NCI-H226 (cell line): ENCODE measurements around the gene MTUS2.

ENCODE experiments used
- DNase-seq: peaks from one replicate; pipeline ENCODE4 v3.0.0-alpha.2; 2015

MTUS2 gene

GRCh38 chr13:29494520-29494919, 674.4 kb downstream of the MTUS2 start:
- no peak for DNase-seq

DNA sequence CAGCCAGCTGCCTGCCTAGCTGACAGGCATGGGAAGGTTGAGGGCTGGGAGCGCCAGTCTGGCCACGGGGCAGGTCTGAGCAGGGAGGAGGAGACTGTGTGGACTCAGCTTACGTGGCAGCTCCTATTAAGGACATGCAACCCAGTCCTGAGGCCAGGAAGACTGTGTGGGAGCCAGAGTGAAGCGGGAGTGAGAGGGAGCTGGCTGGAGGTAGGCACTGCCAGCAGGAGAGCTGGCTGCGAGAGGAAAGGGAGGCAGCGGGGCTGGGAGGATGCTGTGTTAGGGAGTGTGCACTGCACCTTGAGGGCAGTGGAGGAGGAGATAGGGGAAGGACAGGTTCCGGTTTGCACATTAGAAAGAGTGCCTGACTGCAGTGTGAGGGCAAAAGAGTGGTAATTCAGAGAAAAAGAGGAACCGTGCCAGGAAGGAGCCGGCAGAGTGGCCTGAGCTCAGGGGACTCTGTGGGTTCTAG, 676.1 kb downstream of the MTUS2 start:
- DNase-seq: peak; percentile 76

DNA sequence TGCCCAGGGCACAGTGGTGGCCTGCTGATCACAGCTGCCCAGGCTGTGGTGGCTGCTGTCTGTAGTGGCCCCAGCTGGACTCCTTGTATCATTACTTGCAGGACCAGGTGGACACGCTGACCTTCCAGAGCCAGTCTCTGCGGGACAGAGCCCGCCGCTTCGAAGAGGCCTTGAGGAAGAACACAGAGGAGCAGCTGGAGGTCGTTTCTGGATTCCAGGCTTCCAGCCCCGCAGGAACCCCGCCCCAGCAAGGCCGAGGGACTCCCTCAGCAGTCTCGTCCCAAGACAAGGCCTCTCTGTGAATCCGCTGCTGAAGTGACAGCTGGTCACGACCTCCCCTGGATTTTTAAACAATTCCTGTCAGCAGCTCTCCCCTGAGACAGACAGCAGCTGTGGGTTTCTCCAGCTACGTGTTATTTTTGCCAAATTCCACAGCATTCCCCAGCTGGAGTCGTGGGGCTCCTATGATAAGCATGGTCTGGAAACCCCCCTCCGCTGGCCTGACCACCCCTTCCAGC, 677.1 kb downstream of the MTUS2 start:
- no peak for DNase-seq

DNA sequence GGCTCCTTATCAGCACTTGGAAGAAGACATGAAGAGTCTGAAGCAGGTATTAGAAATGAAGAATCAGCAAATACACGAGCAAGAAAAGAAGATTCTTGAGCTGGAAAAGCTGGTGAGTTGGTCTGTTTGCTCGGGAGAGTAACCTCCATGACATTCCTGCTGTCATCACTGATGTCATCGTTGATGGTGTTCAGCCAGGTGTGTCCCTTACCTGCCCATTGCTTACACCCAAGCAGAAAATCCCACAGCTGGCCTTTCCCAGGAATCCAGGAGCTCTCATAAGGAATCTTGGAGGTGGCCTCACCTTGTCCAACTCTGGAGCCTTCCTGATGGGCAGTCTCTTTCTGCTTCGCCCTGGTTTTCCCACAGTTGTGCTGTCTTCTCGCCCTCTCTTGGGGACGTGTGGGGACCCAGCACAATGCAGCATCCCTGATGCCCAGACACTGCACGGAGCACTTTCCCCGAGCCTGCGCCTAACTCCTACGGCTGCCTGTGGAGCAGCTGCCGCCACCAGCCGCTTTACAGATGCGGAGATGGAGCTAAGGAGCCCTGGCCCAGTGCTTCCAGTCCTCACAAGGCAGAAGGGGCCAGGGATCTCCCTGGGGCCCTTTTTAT, 678.4 kb downstream of the MTUS2 start:
- DNase-seq: no peak

- DNase-seq: no peak
Observed at GRCh38 chr13:29499506-29500165, 679.5 kb downstream of the MTUS2 start.

- no peak for DNase-seq
Observed at GRCh38 chr13:29500386-29500785, 680.2 kb downstream of the MTUS2 start.

DNA sequence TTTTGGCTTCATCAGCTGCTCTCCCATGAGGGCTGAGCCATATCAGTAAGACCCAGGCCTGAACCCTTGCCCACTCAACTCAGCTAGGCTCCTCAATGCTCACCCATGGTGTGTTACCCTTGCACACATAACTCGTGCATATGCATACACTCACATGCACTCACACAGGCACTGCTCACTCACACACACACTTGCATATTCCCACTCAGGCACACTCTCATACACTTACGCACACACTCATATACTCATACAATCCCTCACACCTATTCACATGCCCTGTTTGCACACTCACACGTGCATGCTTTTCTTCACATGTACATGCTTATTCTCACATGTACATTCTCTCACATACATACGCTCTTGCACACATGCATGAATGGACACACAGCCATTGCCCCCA, 681.5 kb downstream of the MTUS2 start:
- no peak for DNase-seq

- no peak for DNase-seq
Observed at GRCh38 chr13:29502391-29503008, 682.4 kb downstream of the MTUS2 start.

- DNase-seq: no peak
Observed at GRCh38 chr13:29503041-29503837, 683.1 kb downstream of the MTUS2 start.

- DNase-seq: no peak
Observed at GRCh38 chr13:29504691-29505090, 684.6 kb downstream of the MTUS2 start.

DNA sequence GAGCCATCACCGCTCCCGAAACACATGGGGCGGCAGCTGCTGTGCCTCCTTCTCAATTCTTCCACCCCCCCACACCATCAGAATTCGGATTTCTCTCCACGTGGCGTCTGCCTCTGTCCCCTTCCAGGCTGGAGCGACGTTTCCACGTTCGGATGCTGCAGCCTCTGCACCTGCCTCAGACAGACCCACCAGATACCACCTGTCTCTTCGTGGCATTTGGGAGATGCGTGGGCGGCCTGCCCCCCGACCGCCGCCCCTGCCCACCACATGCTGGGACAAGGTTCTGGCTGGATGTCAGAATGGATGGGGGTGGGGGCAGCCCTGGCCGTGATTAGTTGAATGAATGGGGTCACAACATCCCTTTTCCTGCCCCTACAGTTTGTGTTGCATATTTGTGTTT, 685.4 kb downstream of the MTUS2 start:
- no peak for DNase-seq

GRCh38 chr13:29505950-29506349, 685.8 kb downstream of the MTUS2 start:
- no peak for DNase-seq

DNA sequence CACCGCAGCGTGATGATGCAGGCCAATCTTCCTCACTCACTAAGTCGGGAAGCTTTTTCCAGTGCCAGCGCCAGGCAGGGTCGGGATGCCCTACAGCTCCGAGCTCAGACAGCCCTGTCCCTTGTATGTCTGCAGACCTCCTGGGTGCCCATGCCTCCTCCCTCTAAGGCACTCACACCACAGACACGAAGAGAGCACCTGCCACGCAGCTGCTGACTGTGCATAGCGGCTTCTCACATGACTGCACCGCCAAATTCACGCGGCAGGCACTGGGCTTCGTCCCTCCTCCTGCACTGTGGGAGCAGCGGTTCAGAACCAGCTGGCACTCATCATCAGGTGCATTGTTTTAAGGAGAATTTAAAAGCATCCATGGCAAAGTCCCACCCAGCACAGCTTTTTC, 687.2 kb downstream of the MTUS2 start:
- DNase-seq: no peak

DNA sequence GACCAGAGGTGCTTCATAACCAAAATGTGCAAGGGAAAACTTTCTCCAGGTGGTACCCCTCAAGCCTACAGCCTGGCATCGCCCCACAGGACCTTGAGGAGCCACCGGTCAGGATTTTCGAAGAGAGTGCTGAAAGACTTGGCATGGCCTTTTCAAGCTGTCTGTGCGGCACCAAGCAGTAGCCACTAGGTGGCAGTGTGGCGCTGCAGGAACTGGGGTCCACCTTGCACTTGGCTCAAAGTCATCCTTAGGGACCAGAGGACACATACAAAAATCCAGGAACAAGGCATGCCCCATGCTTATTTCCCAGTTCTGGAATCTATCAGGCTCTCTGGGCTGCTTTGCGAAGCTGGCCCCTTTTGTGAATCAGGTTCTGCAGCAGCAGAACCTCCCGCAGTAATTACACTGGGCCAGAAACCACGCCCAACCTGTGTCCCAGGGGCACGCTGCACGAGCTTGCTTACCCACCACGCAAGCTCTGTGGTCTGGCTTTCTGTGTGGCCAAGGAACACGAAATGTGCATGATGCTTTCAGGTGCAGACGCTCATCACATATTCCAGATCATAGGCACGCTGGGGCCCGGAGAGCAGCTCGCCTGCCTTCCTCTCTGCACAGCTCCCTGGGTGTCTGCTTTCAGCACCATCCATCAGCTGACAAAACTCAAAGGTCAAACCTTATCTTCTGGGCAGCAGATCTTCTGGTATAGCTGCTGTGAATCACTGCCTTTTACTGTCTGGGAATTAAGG, 688.2 kb downstream of the MTUS2 start:
- DNase-seq: peak; percentile 14

- DNase-seq: no peak
Observed at GRCh38 chr13:29508876-29509252, 688.7 kb downstream of the MTUS2 start.

- DNase-seq: no peak
Observed at GRCh38 chr13:29509999-29510589, 690.0 kb downstream of the MTUS2 start.

- no peak for DNase-seq
Observed at GRCh38 chr13:29510651-29511084, 690.5 kb downstream of the MTUS2 start.

DNA sequence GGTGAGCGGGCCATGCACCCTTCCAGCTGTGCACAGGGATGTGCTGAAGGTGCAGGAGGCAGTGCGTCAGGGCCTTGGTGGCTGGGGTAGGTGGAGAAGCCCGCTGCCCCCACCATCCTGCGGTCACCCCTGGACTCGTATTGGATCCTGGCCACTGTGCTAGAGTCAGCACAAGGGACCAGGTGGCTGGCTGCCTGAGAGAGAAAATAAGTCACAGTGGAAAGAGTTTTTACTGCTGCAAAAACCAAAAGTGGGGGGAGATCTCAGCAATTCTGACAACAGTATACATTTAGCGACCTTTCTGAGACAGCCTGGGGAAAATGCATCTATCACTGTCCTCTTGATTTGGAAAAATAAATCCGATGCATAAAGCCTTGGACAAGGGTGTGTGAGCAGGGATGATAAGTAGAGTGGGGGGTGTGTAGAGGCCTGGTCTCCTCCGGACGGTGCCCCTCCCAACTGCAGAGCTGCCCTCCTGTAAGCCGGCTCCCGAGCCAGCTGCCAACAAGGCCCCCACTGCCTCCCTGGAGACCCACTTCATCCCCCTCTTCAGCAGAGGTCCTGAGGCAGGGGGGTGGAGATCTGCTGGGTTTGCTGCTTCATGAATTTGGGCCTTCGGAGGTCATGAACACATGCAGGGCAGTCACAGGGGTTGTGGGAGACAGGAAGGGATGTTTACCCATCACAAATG, 691.1 kb downstream of the MTUS2 start:
- DNase-seq: no peak

GRCh38 chr13:29511980-29512379, 691.8 kb downstream of the MTUS2 start:
- DNase-seq: no peak

GRCh38 chr13:29513002-29513980, 693.2 kb downstream of the MTUS2 start:
- DNase-seq: no peak
